H1 (cell line): ENCODE results near the gene KCNAB2. TPM values are rescaled to one million over a fixed set of nuclear protein-coding genes. Genes with fewer than 3 reads are reported as not detected.

ENCODE experiments used
- CTCF ChIA-PET: fragments of 300-600 bp; sonication (Branson Sonifier 250); formaldehyde crosslinking; loops from one replicate; lab custom pipeline; 2021; ENCODE audit not compliant: partially characterized antibody; lab: Charles Lee
- POLR2A ChIA-PET: fragments of 300-600 bp; sonication (Branson Sonifier 250); formaldehyde crosslinking; loops from one replicate; lab custom pipeline; 2021; ENCODE audit warnings: inconsistent platforms; ENCODE audit not compliant: partially characterized antibody; lab: Charles Lee
- DNase-seq, 2 experiments: peaks; one replicate each; pipeline versions ENCODE4 v3.0.0 to v3.0.0-alpha.2; 2010 to 2022; ENCODE audit warnings: low spot score in 2 of 2, low read depth in 1 of 2, mixed read lengths in 1 of 2
- FAIRE-seq: peaks from 2 replicates; lab custom pipeline; 2011; peaks lifted over from hg19 to GRCh38; lab: Jason Lieb, UNC
- H2AFZ ChIP-seq: 2 replicates; pipeline ENCODE4 v1.8.1; 2012; ENCODE audit warnings: low read length, inconsistent platforms
- H2AK5ac ChIP-seq: 2 replicates; pipeline ENCODE4 v1.6.1; 2013; ENCODE audit warnings: low read depth, low read length
- H2BK120ac ChIP-seq: replicated peaks from 2 replicates; pipeline ENCODE3; 2013; ENCODE audit warnings: low read depth, low read length, inconsistent platforms
- H2BK12ac ChIP-seq: 2 replicates; pipeline ENCODE4 v1.6.1; 2013; ENCODE audit warnings: low read depth, low read length
- H2BK15ac ChIP-seq: 2 replicates; pipeline ENCODE4 v1.6.1; 2013; ENCODE audit warnings: low read length
- H2BK20ac ChIP-seq: 2 replicates; pipeline ENCODE4 v1.6.1; 2013; ENCODE audit warnings: low read length
- H2BK5ac ChIP-seq: 2 replicates; pipeline ENCODE4 v1.6.1; 2013; ENCODE audit warnings: low read depth, low read length
- H3K14ac ChIP-seq: 2 replicates; pipeline ENCODE4 v1.6.1; 2013; ENCODE audit warnings: inconsistent platforms; ENCODE audit not compliant: insufficient read length
- H3K18ac ChIP-seq: 2 replicates; pipeline ENCODE4 v1.6.1; 2013; ENCODE audit warnings: low read length; ENCODE audit errors: extremely low read depth
- H3K23ac ChIP-seq: 2 replicates; pipeline ENCODE4 v1.6.1; 2013; ENCODE audit warnings: inconsistent platforms; ENCODE audit not compliant: insufficient read length
- H3K23me2 ChIP-seq: 2 replicates; pipeline ENCODE4 v1.6.1; 2013; ENCODE audit warnings: low read depth, low read length
- H3K27ac ChIP-seq: 2 replicates; pipeline ENCODE4 v1.6.1; 2011; ENCODE audit warnings: low read depth, low read length, inconsistent platforms
- H3K27me3 ChIP-seq, 4 experiments: replicated peaks in 1 of 4; 1 replicate in 1 of 4; 2 replicates in 3 of 4; pipeline versions ENCODE4 v1.6.1 to v1.8.1; 2011 to 2013; ENCODE audit warnings: low read length in 3 of 4, mild to moderate bottlenecking in 3 of 4, inconsistent platforms in 2 of 4, mixed read lengths in 2 of 4, moderate library complexity in 1 of 4; ENCODE audit not compliant: control insufficient read depth in 3 of 4, insufficient read depth in 3 of 4; ENCODE audit errors: extremely low read depth in 1 of 4
- H3K36me3 ChIP-seq, 4 experiments: 2 replicates each; pipeline versions ENCODE4 v1.6.1 to v1.8.1; 2011 to 2013; ENCODE audit warnings: mild to moderate bottlenecking in 4 of 4, low read length in 3 of 4, moderate library complexity in 2 of 4, control low read depth in 1 of 4, inconsistent platforms in 1 of 4; ENCODE audit not compliant: insufficient read depth in 4 of 4, control insufficient read depth in 2 of 4
- H3K4ac ChIP-seq: replicated peaks from 2 replicates; pipeline ENCODE3; 2013; ENCODE audit warnings: low read length, low read depth, mixed read lengths, inconsistent platforms; ENCODE audit not compliant: insufficient read length
- H3K4me1 ChIP-seq, 4 experiments: replicated peaks in 1 of 4; 1 replicate in 1 of 4; 2 replicates in 3 of 4; pipeline versions ENCODE4 v1.6.1 to v1.8.1; 2011 to 2013; ENCODE audit warnings: low read length in 3 of 4, inconsistent platforms in 2 of 4, mixed read lengths in 1 of 4; ENCODE audit not compliant: insufficient read depth in 4 of 4, control insufficient read depth in 3 of 4
- H3K4me2 ChIP-seq, 2 experiments: 2 replicates each; pipeline versions ENCODE4 v1.6.1 to v1.8.1; 2011 to 2013; ENCODE audit warnings: low read depth in 2 of 2, low read length in 2 of 2, control low read depth in 1 of 2, inconsistent platforms in 1 of 2, mild to moderate bottlenecking in 1 of 2; ENCODE audit not compliant: insufficient read depth in 1 of 2
- H3K4me3 ChIP-seq, 4 experiments: fragments of 200-600, 300-600 bp in 1 of 4; sonication (generic), shearing (Covaris generic), sonication (Bioruptor Twin) in 1 of 4; 2 replicates each; pipeline versions ENCODE4 v1.5.1 to v1.8.1; 2011 to 2016; ENCODE audit warnings: low read length in 4 of 4, low read depth in 3 of 4, control low read depth in 2 of 4, inconsistent platforms in 2 of 4, mild to moderate bottlenecking in 2 of 4, mixed read lengths in 1 of 4, moderate library complexity in 1 of 4; ENCODE audit not compliant: insufficient read depth in 2 of 4; ENCODE audit errors: extremely low read depth in 1 of 4
- H3K56ac ChIP-seq: replicated peaks from 2 replicates; pipeline ENCODE3; 2013; ENCODE audit warnings: low read depth, mild to moderate bottlenecking, mixed read lengths, low read length, inconsistent platforms; ENCODE audit not compliant: insufficient read length
- H3K79me1 ChIP-seq: 2 replicates; pipeline ENCODE4 v1.6.1; 2013; ENCODE audit warnings: low read depth, low read length, control low read depth
- H3K79me2 ChIP-seq, 2 experiments: 2 replicates each; pipeline versions ENCODE4 v1.6.1 to v1.8.1; 2012 to 2013; ENCODE audit warnings: low read length in 2 of 2, mild to moderate bottlenecking in 2 of 2, inconsistent platforms in 1 of 2; ENCODE audit not compliant: insufficient read depth in 2 of 2, control insufficient read depth in 1 of 2
- H3K9ac ChIP-seq, 4 experiments: replicated peaks in 1 of 4; 1 replicate in 1 of 4; 2 replicates in 3 of 4; pipeline versions ENCODE4 v1.6.1 to v1.8.1; 2011 to 2013; ENCODE audit warnings: low read depth in 3 of 4, low read length in 3 of 4, control low read depth in 2 of 4, mild to moderate bottlenecking in 2 of 4, moderate library complexity in 2 of 4, inconsistent platforms in 1 of 4; ENCODE audit errors: extremely low read depth in 1 of 4
- H3K9me3 ChIP-seq, 2 experiments: 2 replicates each; pipeline versions ENCODE4 v1.6.1 to v1.8.1; 2012 to 2013; ENCODE audit warnings: mild to moderate bottlenecking in 2 of 2, moderate library complexity in 2 of 2, control low read depth in 1 of 2, inconsistent platforms in 1 of 2, low read depth in 1 of 2, low read length in 1 of 2, mixed read lengths in 1 of 2; ENCODE audit not compliant: insufficient read depth in 2 of 2
- H4K20me1 ChIP-seq, 2 experiments: replicated peaks in 1 of 2; 2 replicates each; pipeline versions ENCODE3 to v1.8.1; 2011 to 2013; ENCODE audit warnings: inconsistent platforms in 2 of 2, low read length in 2 of 2, mild to moderate bottlenecking in 1 of 2; ENCODE audit not compliant: insufficient read depth in 2 of 2, control insufficient read depth in 1 of 2
- H4K5ac ChIP-seq: 2 replicates; pipeline ENCODE4 v1.6.1; 2013; ENCODE audit warnings: low read length, low read depth, mixed read lengths, inconsistent platforms; ENCODE audit not compliant: insufficient read length
- H4K8ac ChIP-seq: 2 replicates; pipeline ENCODE4 v1.8.0; 2013; ENCODE audit warnings: mild to moderate bottlenecking, moderate library complexity, low read length, inconsistent platforms; ENCODE audit not compliant: insufficient read depth; ENCODE audit errors: extremely low read depth
- H4K91ac ChIP-seq: replicated peaks from 2 replicates; pipeline ENCODE3; 2013; ENCODE audit warnings: low read length, mixed read lengths, inconsistent platforms; ENCODE audit not compliant: insufficient read length
- BCL11A ChIP-seq, 2 experiments: IDR thresholded peaks; one replicate each; pipeline ENCODE4 v1.6.1; 2011; ENCODE audit warnings: low read depth in 2 of 2, low read length in 2 of 2, mild to moderate bottlenecking in 2 of 2
- CBX8 ChIP-seq: fragments of 300-800, 300-1000 bp; sonication (generic); IDR thresholded peaks from 2 replicates; pipeline ENCODE4 v1.7.1; 2016; ENCODE audit warnings: low read depth, low read length, borderline replicate concordance
- EZH2 ChIP-seq: fragments of 200-600 bp; sonication (generic); IDR thresholded peaks from 2 replicates; pipeline ENCODE4 v1.7.1; 2012; ENCODE audit warnings: low read depth, mild to moderate bottlenecking, moderate library complexity, low read length, inconsistent platforms; ENCODE audit not compliant: severe bottlenecking
- MAX ChIP-seq: IDR thresholded peaks from 2 replicates; pipeline ENCODE4 v1.6.1; 2012; ENCODE audit warnings: inconsistent platforms
- NANOG ChIP-seq: IDR thresholded peaks from 2 replicates; pipeline ENCODE4 v1.6.1; 2011; ENCODE audit warnings: low read length, low read depth, mild to moderate bottlenecking, inconsistent platforms; ENCODE audit not compliant: insufficient read depth, poor library complexity, severe bottlenecking
- NRF1 ChIP-seq: IDR thresholded peaks from 2 replicates; pipeline ENCODE4 v1.6.1; 2011; ENCODE audit warnings: mild to moderate bottlenecking, low read depth, low read length, improper control_type of control experiment
- RBBP5 ChIP-seq: IDR thresholded peaks from 2 replicates; pipeline ENCODE4 v1.7.1; 2012; ENCODE audit warnings: low read depth, mild to moderate bottlenecking, inconsistent platforms, low read length, moderate library complexity, borderline replicate concordance
- RXRA ChIP-seq: IDR thresholded peaks from 2 replicates; pipeline ENCODE4 v1.6.1; 2011; ENCODE audit warnings: low read depth, mild to moderate bottlenecking, low read length, moderate library complexity; ENCODE audit not compliant: insufficient read depth
- SIRT6 ChIP-seq: IDR thresholded peaks from one replicate; pipeline ENCODE4 v1.7.1; 2012; ENCODE audit warnings: low read length, inconsistent platforms
- SP1 ChIP-seq: IDR thresholded peaks from 2 replicates; pipeline ENCODE4 v1.6.1; 2011; ENCODE audit warnings: low read depth, low read length
- SRF ChIP-seq: IDR thresholded peaks from 2 replicates; pipeline ENCODE4 v1.6.1; 2011; ENCODE audit warnings: mild to moderate bottlenecking, low read depth, low read length, moderate library complexity
- USF2 ChIP-seq: IDR thresholded peaks from 2 replicates; pipeline ENCODE4 v1.6.1; 2011; ENCODE audit warnings: low read length, improper control_type of control experiment
- WGBS, 2 experiments: shearing (Covaris generic) in 1 of 2; methylation state at CpG; one replicate each; pipeline versions ENCODE4 v1.1.6 to v1.1.7; 2013 to 2015; ENCODE audit warnings: low lambda C conversion rate in 2 of 2, mixed read lengths in 2 of 2, inconsistent platforms in 1 of 2, low coverage in 1 of 2, missing lambda C conversion rate in 1 of 2; ENCODE audit not compliant: insufficient replicate concordance in 2 of 2, insufficient coverage in 1 of 2, insufficient read length in 1 of 2; ENCODE audit errors: extremely low coverage in 1 of 2, missing lambda C conversion rate in 1 of 2; 5-methylcytosine and 5-hydroxymethylcytosine counted together
- polyA plus RNA-seq, 7 experiments: library from polyadenylated mRNA; depleted of rRNA in 3 of 7; stranded (reverse) in 5 of 7; unstranded in 2 of 7; fragments of >200 nt in 5 of 7; fragments of 200-250 nt in 2 of 7; gene quantifications; 1 replicate in 5 of 7; 2 replicates in 1 of 7; 4 replicates in 1 of 7; pipeline versions ENCODE4 v1.2.1 to v1.2.3, GENCODE V29; 2011 to 2013; ENCODE audit warnings: missing spikeins in 2 of 7, mixed read lengths in 2 of 7
- total RNA-seq: library from RNA; stranded (reverse); fragmentation: NEBNext Ultra II Directional; extraction: Animal tissue kit (Norgen Biotek cat#: 25700); gene quantifications from 2 replicates; pipeline ENCODE4 v1.2.1, GENCODE V29; 2021

Gene KCNAB2
- total and polyA plus RNA-seq, 2 of the 8 experiments (the other 6 are each of a cell fraction or from before 2014, with no cell fraction given) = 4.5 to 7.0 TPM

- no peak overlapping the region for H3K27ac ChIP-seq
- H3K4me3 ChIP-seq = no peak overlapping the region
- H2AFZ ChIP-seq = no peak overlapping the region
- H3K9me3 ChIP-seq = no peaks in the 10 kb centered on the region
- no peak overlapping the region for H2AK5ac ChIP-seq
- H3K4me1 ChIP-seq = peaks cover 0 to 13% (median 9%) of the 10 kb centered on the region in 4 experiments; a peak in 6 of 7 replicates
- H3K56ac ChIP-seq = no peak overlapping the region
- H3K4ac ChIP-seq = no peak overlapping the region
- H2BK20ac ChIP-seq = no peak overlapping the region
- peak overlapping the region; percentile 53; the same call in 1 of the 2 replicates for H4K8ac ChIP-seq
- peaks cover 5 to 6% of the 10 kb centered on the region in 2 experiments for H4K20me1 ChIP-seq
- WGBS, 2 experiments = 93% methylated on average over 19 of the region's 19 CpGs; no CpG with 5 or more reads in 1 of the 2 experiments
- H3K36me3 ChIP-seq = no peaks in the 10 kb centered on the region
- no peak overlapping the region for H2BK5ac ChIP-seq
- POLR2A ChIA-PET = no interaction called here
- no peaks in the 10 kb centered on the region; the same call in 1 of the 2 replicates for H3K79me1 ChIP-seq
- H3K14ac ChIP-seq = no peak overlapping the region
- H3K23ac ChIP-seq = no peak overlapping the region
- H3K79me2 ChIP-seq = no peaks in the 10 kb centered on the region
- 0 out of 2 replicates have a peak, but pooled peaks cover under 1% of the 10 kb centered on the region for H3K23me2 ChIP-seq
- no peak overlapping the region for H2BK120ac ChIP-seq
- H4K5ac ChIP-seq = no peak overlapping the region
- no peak overlapping the region for H3K4me2 ChIP-seq
- H3K18ac ChIP-seq = no peak overlapping the region
- H3K27me3 ChIP-seq = peaks cover 0 to 25% (median 15%) of the 10 kb centered on the region in 4 experiments; a peak in 5 of 7 replicates
- DNase-seq = no peak
- CTCF ChIA-PET = interaction anchor here (0.6 to 1.5 kb wide), 3 partner anchors 14 to 37 kb away, joined by 5 read pairs; no protein-coding TSS in a partner anchor
- no peak for FAIRE-seq
- H2BK15ac ChIP-seq = no peak overlapping the region
- H3K9ac ChIP-seq = no peak overlapping the region
- no peak overlapping the region for H4K91ac ChIP-seq
- no peak overlapping the region for H2BK12ac ChIP-seq
- no peak for TF ChIP-seq RXRA
- TF ChIP-seq CBX8 = no peak
- TF ChIP-seq BCL11A (IDR thresholded peaks at IDR 0.05; ENCODE audit: low read depth in 2 of 2, low read length in 2 of 2) = no peak
- no peak for TF ChIP-seq NANOG
- TF ChIP-seq SIRT6 = no peak
- TF ChIP-seq RBBP5 = no peak
- TF ChIP-seq EZH2 = no peak
- TF ChIP-seq NRF1 = no peak
- no peak for TF ChIP-seq SP1
- no peak for TF ChIP-seq MAX
- TF ChIP-seq USF2 = no peak
- no peak for TF ChIP-seq SRF
Observed at GRCh38 chr1:5998906-5999301, 46.8 kb upstream of the KCNAB2 start.
